BLaER1 (cell line): ENCODE measurements around the gene POLR2A.
"Not testable (repeated sequence)": the region's sequence is repeated elsewhere in the genome, so short reads cannot be mapped to it uniquely, and the experiment has no call there.

Source experiments
- H3K27ac ChIP-seq: shearing (Covaris generic); formaldehyde crosslinking; 2 replicates; pipeline ENCODE4 v1.8.1; 2022
- H3K27me3 ChIP-seq: shearing (Covaris generic); formaldehyde crosslinking; 2 replicates; pipeline ENCODE4 v1.8.1; 2022
- H3K36me3 ChIP-seq: shearing (Covaris generic); formaldehyde crosslinking; 2 replicates; pipeline ENCODE4 v1.8.1; 2022
- H3K4me1 ChIP-seq: shearing (Covaris generic); formaldehyde crosslinking; 2 replicates; pipeline ENCODE4 v1.8.1; 2022
- H3K4me2 ChIP-seq: shearing (Covaris generic); formaldehyde crosslinking; 2 replicates; pipeline ENCODE4 v1.8.1; 2022
- H3K4me3 ChIP-seq: shearing (Covaris generic); formaldehyde crosslinking; 2 replicates; pipeline ENCODE4 v1.8.1; 2022
- H3K9ac ChIP-seq: shearing (Covaris generic); formaldehyde crosslinking; 2 replicates; pipeline ENCODE4 v1.8.1; 2022
- H3K9me3 ChIP-seq: shearing (Covaris generic); formaldehyde crosslinking; 2 replicates; pipeline ENCODE4 v1.8.1; 2022
- H4K20me1 ChIP-seq: shearing (Covaris generic); formaldehyde crosslinking; 2 replicates; pipeline ENCODE4 v1.8.1; 2022
- Cebpa-rat ChIP-seq: shearing (Covaris generic); IDR thresholded peaks from 2 replicates; pipeline ENCODE4 v1.8.1; 2022

POLR2A gene

GRCh38 chr17:7478276-7479212 lies 5.6 kb upstream of the POLR2A start:
- no peaks in the 10 kb centered on the region for H3K9me3 ChIP-seq
- peaks cover 22% of the 10 kb centered on the region; the same call in 1 of the 2 replicates for H3K36me3 ChIP-seq
- H3K27me3 ChIP-seq: no peaks in the 10 kb centered on the region
- peaks cover 67% of the 10 kb centered on the region for H3K4me1 ChIP-seq
- H3K4me3 ChIP-seq: peak overlapping the region; percentile 96
- H4K20me1 ChIP-seq: peaks cover 52% of the 10 kb centered on the region
- peak overlapping the region; percentile 98 for H3K27ac ChIP-seq
- H3K4me2 ChIP-seq: peak overlapping the region; percentile 80
- no peak for TF ChIP-seq Cebpa-rat
- peak overlapping the region; percentile 95 for H3K9ac ChIP-seq

GRCh38 chr17:7479213-7480088 lies 4.7 kb upstream of the POLR2A start, which contains the start of gene ZBTB4:
Gene ZBTB4, minus strand, starts transcription at chr17:7479631. Its CDS starts 12,830 bp downstream, at chr17:7466801.
- peak within 1 kb of the TSS; percentile 98 for H3K27ac ChIP-seq
- TF ChIP-seq Cebpa-rat: no peak
- peaks cover 64% of the 10 kb centered on the region for H3K4me1 ChIP-seq
- no peaks in the 10 kb centered on the region for H3K9me3 ChIP-seq
- peak within 1 kb of the TSS; percentile 80 for H3K4me2 ChIP-seq
- peak within 1 kb of the TSS; percentile 95 for H3K9ac ChIP-seq
- peaks cover 43% of the 10 kb centered on the region for H4K20me1 ChIP-seq
- H3K27me3 ChIP-seq: no peaks in the 10 kb centered on the region
- peak within 1 kb of the TSS; percentile 96 for H3K4me3 ChIP-seq
- H3K36me3 ChIP-seq: peaks cover 17% of the 10 kb centered on the region; the same call in 1 of the 2 replicates

GRCh38 chr17:7480089-7480384 lies 4.1 kb upstream of the POLR2A start:
- no peak for TF ChIP-seq Cebpa-rat
- Histone ChIP-seq H3K27ac (peak overlapping the region; percentile 98), H4K20me1 (peaks cover 41% of the 10 kb centered on the region), H3K4me3 (peak overlapping the region; percentile 96), H3K4me2 (peak overlapping the region; percentile 80), H3K9me3 (no peaks in the 10 kb centered on the region), H3K4me1 (peaks cover 64% of the 10 kb centered on the region), H3K36me3 (peaks cover 17% of the 10 kb centered on the region; the same call in 1 of the 2 replicates), H3K9ac (peak overlapping the region; percentile 95), H3K27me3 (no peaks in the 10 kb centered on the region)

GRCh38 chr17:7481275-7481674 lies 2.9 kb upstream of the POLR2A start, which contains the start of gene SLC35G6:
Gene SLC35G6, plus strand, starts transcription at chr17:7481446. Its CDS starts 71 bp downstream, at chr17:7481517.
- H3K9me3 ChIP-seq, H3K27me3 ChIP-seq, H3K36me3 ChIP-seq: not testable (repeated sequence)
- peak within 1 kb of the TSS; percentile 96 for H3K4me3 ChIP-seq
- peak within 1 kb of the TSS; percentile 100 for H3K27ac ChIP-seq
- H3K9ac ChIP-seq: peak within 1 kb of the TSS; percentile 99
- H3K4me1 ChIP-seq: peaks cover 66% of the 10 kb centered on the region
- H3K4me2 ChIP-seq: peak within 1 kb of the TSS; percentile 80
- H4K20me1 ChIP-seq: peaks cover 41% of the 10 kb centered on the region

GRCh38 chr17:7481842-7482741 lies 2.1 kb upstream of the POLR2A start:
- H3K27ac ChIP-seq: peak overlapping the region; percentile 100
- H3K36me3 ChIP-seq, H3K9me3 ChIP-seq, H3K27me3 ChIP-seq: not testable (repeated sequence)
- H3K4me2 ChIP-seq: peak overlapping the region; percentile 80
- peaks cover 41% of the 10 kb centered on the region for H4K20me1 ChIP-seq
- H3K4me3 ChIP-seq: peak overlapping the region; percentile 72
- peak overlapping the region; percentile 99 for H3K9ac ChIP-seq
- peaks cover 66% of the 10 kb centered on the region for H3K4me1 ChIP-seq

GRCh38 chr17:7482742-7483088 lies 1.5 kb upstream of the POLR2A start:
- Histone ChIP-seq H4K20me1 (peaks cover 41% of the 10 kb centered on the region), H3K9ac (peak overlapping the region; percentile 99), H3K4me2 (peak overlapping the region; percentile 80), H3K27ac (peak overlapping the region; percentile 100), H3K4me1 (peaks cover 66% of the 10 kb centered on the region), H3K4me3 (peak overlapping the region; percentile 72)
- not testable (repeated sequence) for H3K36me3 ChIP-seq, H3K27me3 ChIP-seq, H3K9me3 ChIP-seq

- Histone ChIP-seq H3K4me3 (peak overlapping the region; percentile 72), H3K4me2 (peak overlapping the region; percentile 80), H3K9me3 (no peaks in the 10 kb centered on the region), H3K4me1 (peaks cover 66% of the 10 kb centered on the region), H3K36me3 (peaks cover 12% of the 10 kb centered on the region), H4K20me1 (peaks cover 41% of the 10 kb centered on the region), H3K27ac (peak overlapping the region; percentile 100), H3K9ac (peak overlapping the region; percentile 99), H3K27me3 (no peaks in the 10 kb centered on the region)
- TF ChIP-seq Cebpa-rat: no peak
Observed at GRCh38 chr17:7483255-7484066, 705 bp upstream of the POLR2A start.

- H3K9me3 ChIP-seq: no peaks in the 10 kb centered on the region
- peak overlapping the region; percentile 100 for H3K27ac ChIP-seq
- H3K4me1 ChIP-seq: peaks cover 77% of the 10 kb centered on the region
- peaks cover 53% of the 10 kb centered on the region for H4K20me1 ChIP-seq
- H3K9ac ChIP-seq: peak overlapping the region; percentile 99
- H3K36me3 ChIP-seq: peaks cover 26% of the 10 kb centered on the region
- H3K4me2 ChIP-seq: peak overlapping the region; percentile 79
- no peak for TF ChIP-seq Cebpa-rat
- H3K27me3 ChIP-seq: no peaks in the 10 kb centered on the region
- peak overlapping the region; percentile 72 for H3K4me3 ChIP-seq
Observed at GRCh38 chr17:7484919-7485377, 782 bp downstream of the POLR2A start.
